MCF 10A (cell line): Measurements from ENCODE around the gene POU4F3. TPM values are rescaled to one million over a fixed set of nuclear protein-coding genes. Genes with fewer than 3 reads are reported as not detected.
A peak's percentile ranks its signal among the peaks of the same experiment; 100 is the strongest.
"Not testable (repeated sequence)": the region's sequence is repeated elsewhere in the genome, so short reads cannot be mapped to it uniquely, and the experiment has no call there.

Experiments used
- BruUV-seq: library from RNA; stranded (reverse); fragments of 400-500 nt; replicated peaks from 2 replicates; lab custom pipeline; 2021; lab: Mats Ljungman, UMichigan
- CTCF ChIA-PET: fragments of 300-600 bp; sonication (Branson Sonifier 250); formaldehyde crosslinking; extraction: SDS; loops from one replicate; lab custom pipeline; 2021; ENCODE audit warnings: antibody characterized with exemption, inconsistent platforms; lab: Yijun Ruan, JAX
- POLR2A ChIA-PET: fragments of 300-600, 350-650 bp; sonication (Branson Sonifier 250); formaldehyde crosslinking; extraction: SDS; loops from one replicate; lab custom pipeline; 2020; ENCODE audit warnings: antibody characterized with exemption, inconsistent platforms; lab: Yijun Ruan, JAX
- DNase-seq: peaks from one replicate; pipeline ENCODE4 v3.0.0-alpha.2; 2018; ENCODE audit not compliant: unreplicated experiment
- H3K27ac Mint-ChIP-seq: one replicate; pipeline ENCODE4 v1.8.0; 2022; ENCODE audit warnings: mild to moderate bottlenecking, low read depth, mixed read lengths; ENCODE audit not compliant: unreplicated experiment
- H3K27me3 Mint-ChIP-seq: one replicate; pipeline ENCODE4 v1.8.0; 2022; ENCODE audit warnings: mixed read lengths; ENCODE audit not compliant: insufficient read depth, unreplicated experiment
- H3K36me3 Mint-ChIP-seq: one replicate; pipeline ENCODE4 v1.8.0; 2022; ENCODE audit warnings: mild to moderate bottlenecking, moderate library complexity, mixed read lengths; ENCODE audit not compliant: insufficient read depth, unreplicated experiment
- H3K4me1 Mint-ChIP-seq: one replicate; pipeline ENCODE4 v1.8.0; 2022; ENCODE audit warnings: mixed read lengths; ENCODE audit not compliant: insufficient read depth, unreplicated experiment
- H3K4me3 Mint-ChIP-seq: one replicate; pipeline ENCODE4 v1.8.0; 2022; ENCODE audit warnings: mild to moderate bottlenecking, moderate library complexity, mixed read lengths; ENCODE audit not compliant: unreplicated experiment
- H3K9me3 Mint-ChIP-seq: one replicate; pipeline ENCODE4 v1.8.0; 2022; ENCODE audit warnings: mixed read lengths; ENCODE audit not compliant: unreplicated experiment
- intact Hi-C: fragments of 100-400 bp; cut with micrococcal nuclease; formaldehyde crosslinking; loops from 2 replicates; pipeline ENCODE4 v1.14.1; 2022
- total RNA-seq: library from RNA; stranded (reverse); gene quantifications from 2 replicates; pipeline ENCODE4 v1.2.3, GENCODE V29; 2022
- TF ChIP-seq, protein P1 (sequence below): fragments of 200-600 bp; IDR thresholded peaks from one replicate; pipeline ENCODE4 v1.8.0; 2022; ENCODE audit warnings: antibody characterized with exemption, mild to moderate bottlenecking; ENCODE audit not compliant: unreplicated experiment

POU4F3 gene
- total RNA-seq, 1 experiment from 2014 or later = 0.16 TPM

DNA sequence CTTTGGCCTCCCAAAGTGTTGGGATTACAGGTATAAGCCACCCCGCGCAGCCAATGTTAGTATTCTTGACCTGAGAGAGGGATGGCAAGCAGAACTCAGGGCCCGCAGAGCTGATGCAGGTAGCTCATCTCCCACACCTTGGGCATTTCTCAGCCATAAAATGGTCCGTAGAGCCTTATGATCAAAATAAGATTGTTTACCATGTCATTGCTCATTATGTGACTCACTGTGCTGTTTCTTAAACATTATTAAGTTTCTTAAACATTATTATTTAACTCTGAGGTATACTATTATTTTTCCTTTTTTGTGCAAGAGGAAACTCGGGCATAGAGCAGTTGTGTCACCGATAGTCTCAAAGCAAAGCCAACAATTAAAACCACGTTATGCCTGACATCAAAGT is 42.4 kb upstream of the POU4F3 start:
- BruUV-seq = no TSS peak
- H3K4me1 Mint-ChIP-seq = no peaks in the 10 kb centered on the region
- TF ChIP-seq, protein P1, sequence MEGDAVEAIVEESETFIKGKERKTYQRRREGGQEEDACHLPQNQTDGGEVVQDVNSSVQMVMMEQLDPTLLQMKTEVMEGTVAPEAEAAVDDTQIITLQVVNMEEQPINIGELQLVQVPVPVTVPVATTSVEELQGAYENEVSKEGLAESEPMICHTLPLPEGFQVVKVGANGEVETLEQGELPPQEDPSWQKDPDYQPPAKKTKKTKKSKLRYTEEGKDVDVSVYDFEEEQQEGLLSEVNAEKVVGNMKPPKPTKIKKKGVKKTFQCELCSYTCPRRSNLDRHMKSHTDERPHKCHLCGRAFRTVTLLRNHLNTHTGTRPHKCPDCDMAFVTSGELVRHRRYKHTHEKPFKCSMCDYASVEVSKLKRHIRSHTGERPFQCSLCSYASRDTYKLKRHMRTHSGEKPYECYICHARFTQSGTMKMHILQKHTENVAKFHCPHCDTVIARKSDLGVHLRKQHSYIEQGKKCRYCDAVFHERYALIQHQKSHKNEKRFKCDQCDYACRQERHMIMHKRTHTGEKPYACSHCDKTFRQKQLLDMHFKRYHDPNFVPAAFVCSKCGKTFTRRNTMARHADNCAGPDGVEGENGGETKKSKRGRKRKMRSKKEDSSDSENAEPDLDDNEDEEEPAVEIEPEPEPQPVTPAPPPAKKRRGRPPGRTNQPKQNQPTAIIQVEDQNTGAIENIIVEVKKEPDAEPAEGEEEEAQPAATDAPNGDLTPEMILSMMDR = no peak
- no peak overlapping the region for H3K27ac Mint-ChIP-seq
- intact Hi-C loops = no loop called here
- no peak for DNase-seq
- H3K9me3 Mint-ChIP-seq = no peaks in the 10 kb centered on the region
- H3K27me3 Mint-ChIP-seq = no peaks in the 10 kb centered on the region
- CTCF ChIA-PET = interaction anchor here (0.8 to 3.2 kb wide), 3 partner anchors 85 to 131 kb away, joined by 3 to 15 read pairs (median 3); no protein-coding TSS in a partner anchor
- H3K4me3 Mint-ChIP-seq = no peak overlapping the region
- POLR2A ChIA-PET = interaction anchor here (0.8 to 1.1 kb wide), 3 partner anchors 9 to 26 kb away, joined by 3 read pairs; no protein-coding TSS in a partner anchor
- H3K36me3 Mint-ChIP-seq = peaks cover 11% of the 10 kb centered on the region

DNA sequence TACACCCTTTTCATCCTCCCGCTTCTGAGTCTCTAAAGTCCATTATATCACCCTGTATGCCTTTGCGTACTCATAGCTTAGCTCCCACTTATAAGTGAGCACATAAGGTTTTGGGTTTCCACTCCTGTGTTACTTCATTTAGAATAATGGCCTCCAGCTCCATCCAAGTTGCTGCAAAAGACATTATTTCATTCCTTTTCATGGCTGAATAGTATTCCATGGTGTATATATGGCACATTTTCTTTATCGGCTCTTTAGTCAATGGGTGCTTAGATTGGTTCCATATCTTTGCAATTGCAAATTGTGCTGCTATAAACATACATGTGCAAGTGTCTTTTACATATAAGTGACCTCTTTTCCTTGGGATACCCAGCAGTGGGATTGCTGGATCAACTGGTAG is 39.7 kb upstream of the POU4F3 start:
- CTCF ChIA-PET = interaction anchor here (1.0 to 3.2 kb wide), 3 partner anchors 21 to 128 kb away, joined by 5 to 15 read pairs (median 5); no protein-coding TSS in a partner anchor
- H3K27ac Mint-ChIP-seq, intact Hi-C loops, H3K36me3 Mint-ChIP-seq, DNase-seq, H3K4me3 Mint-ChIP-seq, H3K4me1 Mint-ChIP-seq, H3K9me3 Mint-ChIP-seq, H3K27me3 Mint-ChIP-seq, BruUV-seq: not testable (repeated sequence)
- POLR2A ChIA-PET = interaction anchor here (1.3 to 1.6 kb wide), 2 partner anchors 9 to 111 kb away, joined by 4 to 5 read pairs; no protein-coding TSS in a partner anchor

DNA sequence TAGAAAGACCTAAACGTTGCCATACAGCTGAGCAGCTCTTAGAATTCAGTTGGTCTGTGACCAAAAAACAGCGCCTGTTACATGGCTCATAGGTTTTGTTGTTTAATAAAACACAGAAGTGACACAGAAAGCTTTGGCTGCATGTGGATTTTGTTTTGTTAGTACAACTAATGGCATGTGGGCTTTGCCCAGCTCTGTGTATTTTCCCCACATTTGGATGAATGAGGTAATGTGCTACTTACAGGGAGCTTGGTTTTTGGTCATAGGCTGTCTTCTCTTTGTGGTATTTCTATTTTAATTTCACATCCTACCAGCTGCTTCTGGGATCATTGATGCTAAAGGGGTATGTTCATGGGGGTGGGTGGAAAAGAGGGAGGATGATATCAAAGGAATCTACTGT is 37.0 kb upstream of the POU4F3 start:
- Mint-ChIP-seq H3K27ac (peak overlapping the region; percentile 14), H3K4me3 (no peak overlapping the region), H3K27me3 (peaks cover 16% of the 10 kb centered on the region), H3K4me1 (no peaks in the 10 kb centered on the region), H3K9me3 (no peaks in the 10 kb centered on the region), H3K36me3 (no peaks in the 10 kb centered on the region)
- BruUV-seq = no TSS peak
- TF ChIP-seq, protein P1 = no peak
- CTCF ChIA-PET = interaction anchor here (0.6 to 3.7 kb wide), 5 partner anchors 9 to 668 kb away, joined by 3 to 15 read pairs (median 4); no protein-coding TSS in a partner anchor
- intact Hi-C loops = no loop called here
- DNase-seq = no peak
- POLR2A ChIA-PET = interaction anchor here (0.9 to 1.0 kb wide), 2 partner anchors 145 to 164 kb away, joined by 3 to 4 read pairs; partner anchors contain the start of gene TCERG1

DNA sequence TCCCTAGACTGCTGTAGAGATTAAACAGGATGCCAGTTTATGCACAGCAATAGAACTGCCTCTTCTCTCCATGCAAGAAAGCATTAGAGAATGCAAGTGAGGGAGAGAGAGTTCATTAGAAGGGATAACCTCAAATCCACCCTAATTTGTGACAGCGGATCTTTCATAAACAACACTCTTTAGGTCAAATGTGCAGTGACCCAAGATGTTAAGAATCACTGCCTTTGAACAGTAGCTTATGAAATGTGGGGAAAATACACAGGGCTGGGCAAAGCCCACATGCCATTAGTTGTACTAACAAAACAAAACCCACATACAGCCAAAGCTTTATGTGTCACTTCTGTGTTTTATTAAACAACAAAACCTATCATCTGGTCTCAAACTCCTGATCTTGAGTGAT is 36.2 kb upstream of the POU4F3 start:
- BruUV-seq = no TSS peak
- Mint-ChIP-seq H3K27me3 (peaks cover 16% of the 10 kb centered on the region), H3K27ac (peak overlapping the region; percentile 14), H3K36me3 (no peaks in the 10 kb centered on the region), H3K4me3 (no peak overlapping the region), H3K9me3 (no peaks in the 10 kb centered on the region), H3K4me1 (no peaks in the 10 kb centered on the region)
- ChIA-PET POLR2A (interaction anchor here (1.0 kb wide), 1 partner anchor 145 kb away, joined by 4 read pairs; the partner anchor contains the start of gene TCERG1), CTCF (interaction anchor here (1.4 to 3.7 kb wide), 2 partner anchors 10 to 125 kb away, joined by 5 to 15 read pairs; no protein-coding TSS in a partner anchor)
- intact Hi-C loops = no loop called here
- no peak for DNase-seq
- TF ChIP-seq, protein P1 = no peak
